Right atrium auricular region (tissue), 2 donors: ENCODE measurements around the gene PPP6R2. TPM values are rescaled to one million over a fixed set of nuclear protein-coding genes. Genes with fewer than 3 reads are reported as not detected.

Experiments
- DNase-seq: peaks from one replicate; pipeline ENCODE4 v3.0.0-alpha.2; 2019; ENCODE audit warnings: low spot score
- H3K27ac ChIP-seq, 2 donors: fragments of 200-600 bp; sonication (generic); 1 replicate in 1 of 2; 2 replicates in 1 of 2; pipeline ENCODE4 v1.5.1; 2016 to 2019
- H3K27me3 ChIP-seq, 2 donors: fragments of 200-600 bp; sonication (generic); one replicate each; pipeline versions ENCODE4 v1.5.1 to v1.6.0; 2017 to 2019
- H3K36me3 ChIP-seq: fragments of 200-600 bp; sonication (generic); one replicate; pipeline ENCODE4 v1.5.1; 2016
- H3K4me1 ChIP-seq, 2 donors: fragments of 200-600 bp; sonication (generic); one replicate each; pipeline versions ENCODE4 v1.5.1 to v1.6.0; 2017 to 2019
- H3K4me3 ChIP-seq, 2 donors: fragments of 200-600 bp; sonication (generic); 1 replicate in 1 of 2; 2 replicates in 1 of 2; pipeline ENCODE4 v1.5.1; 2017 to 2019; ENCODE audit warnings: mild to moderate bottlenecking in 1 of 2, moderate library complexity in 1 of 2
- H3K9me3 ChIP-seq, 2 donors: fragments of 200-600 bp; sonication (generic); one replicate each; pipeline ENCODE4 v1.5.1; 2019
- CTCF ChIP-seq, 2 donors: fragments of 200-600 bp; sonication (generic); IDR thresholded peaks; one replicate each; pipeline ENCODE4 v1.5.1; 2019; ENCODE audit warnings: antibody characterized with exemption in 2 of 2
- total RNA-seq, 2 donors: library from RNA; depleted of rRNA; stranded (reverse); fragments of >200 nt; gene quantifications; one replicate each; pipeline ENCODE4 v1.1.0, GENCODE V29; 2016

The PPP6R2 gene
- total RNA-seq, 2 donors from 2014 or later: 45.2 to 54.8 TPM

DNA sequence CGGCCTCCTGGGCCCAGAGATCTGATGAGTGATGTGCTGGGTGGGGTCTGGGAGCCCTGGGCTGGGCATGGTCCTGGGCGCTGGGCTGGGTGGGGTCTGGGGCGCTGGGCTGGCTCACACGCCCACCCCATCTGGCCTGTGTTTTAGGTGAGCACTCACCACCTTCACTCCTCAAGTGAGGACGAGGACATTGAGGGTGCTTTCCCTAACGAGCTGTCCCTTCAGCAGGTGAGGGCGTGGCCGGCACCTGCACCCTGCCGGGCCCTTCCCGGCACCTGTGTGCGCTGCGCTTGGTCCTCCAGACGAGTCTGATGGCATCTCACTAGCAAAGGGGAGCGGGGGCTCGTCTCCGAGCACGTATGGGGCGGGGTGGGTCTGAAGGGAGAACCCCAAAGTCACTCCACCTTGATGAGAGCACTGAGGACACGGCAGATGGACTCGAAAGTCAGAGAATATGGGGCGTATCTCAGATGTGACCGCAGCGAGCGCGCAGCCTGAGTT is 93.8 kb downstream of the PPP6R2 start:
- DNase-seq: no peak
- Histone ChIP-seq H3K4me1 (no peaks in the 10 kb centered on the region), H3K9me3 (no peaks in the 10 kb centered on the region), H3K27ac (no peak overlapping the region), H3K4me3 (no peak overlapping the region), H3K36me3 (peaks cover 77% of the 10 kb centered on the region), H3K27me3 (no peaks in the 10 kb centered on the region)
- no peak for TF ChIP-seq CTCF (IDR thresholded peaks at IDR 0.05)

DNA sequence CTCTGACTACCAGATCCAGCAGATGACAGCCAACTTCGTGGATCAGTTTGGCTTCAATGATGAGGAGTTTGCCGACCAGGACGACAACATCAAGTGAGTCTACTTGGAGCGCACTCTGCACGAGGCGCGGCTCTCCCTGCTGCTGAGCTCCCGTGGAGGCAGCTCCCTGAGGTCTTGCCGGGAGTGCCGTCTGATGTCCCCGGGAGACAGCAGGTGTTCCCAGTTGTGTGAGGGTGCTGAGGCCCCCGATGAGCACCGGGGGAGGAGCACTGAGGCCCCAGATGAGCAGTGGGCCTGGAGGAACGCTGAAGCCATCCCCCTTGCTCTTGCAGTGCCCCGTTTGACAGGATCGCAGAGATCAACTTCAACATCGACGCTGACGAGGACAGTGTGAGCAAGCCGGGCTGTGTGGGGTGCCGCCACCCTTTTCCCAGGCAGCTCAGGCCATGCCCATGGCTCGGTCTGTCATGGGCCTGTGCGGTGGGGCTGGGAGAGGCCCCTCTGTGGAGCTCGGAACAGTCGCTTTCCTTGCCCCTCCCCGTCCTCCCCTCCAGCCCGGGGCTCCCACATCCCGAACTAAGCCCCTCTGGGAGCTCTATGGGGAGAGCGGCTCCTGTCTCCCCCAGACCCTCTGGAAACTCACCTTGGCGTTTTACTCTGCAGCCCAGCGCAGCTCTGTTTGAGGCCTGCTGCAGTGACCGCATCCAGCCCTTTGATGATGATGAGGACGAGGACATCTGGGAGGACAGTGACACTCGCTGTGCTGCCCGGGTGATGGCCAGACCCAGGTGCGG is 94.6 kb downstream of the PPP6R2 start:
- Histone ChIP-seq H3K9me3 (no peaks in the 10 kb centered on the region), H3K27me3 (no peaks in the 10 kb centered on the region), H3K4me3 (no peak overlapping the region), H3K27ac (no peak overlapping the region), H3K4me1 (no peaks in the 10 kb centered on the region), H3K36me3 (peaks cover 71% of the 10 kb centered on the region)
- no peak for TF ChIP-seq CTCF (IDR thresholded peaks at IDR 0.05)
- no peak for DNase-seq

GRCh38 chr22:50438305-50439275 is 95.5 kb downstream of the PPP6R2 start:
- Histone ChIP-seq H3K27me3 (no peaks in the 10 kb centered on the region), H3K4me3 (no peak overlapping the region), H3K9me3 (no peaks in the 10 kb centered on the region), H3K27ac (no peak overlapping the region), H3K4me1 (no peaks in the 10 kb centered on the region), H3K36me3 (peaks cover 68% of the 10 kb centered on the region)
- TF ChIP-seq CTCF (IDR thresholded peaks at IDR 0.05): no peak
- no peak for DNase-seq

DNA sequence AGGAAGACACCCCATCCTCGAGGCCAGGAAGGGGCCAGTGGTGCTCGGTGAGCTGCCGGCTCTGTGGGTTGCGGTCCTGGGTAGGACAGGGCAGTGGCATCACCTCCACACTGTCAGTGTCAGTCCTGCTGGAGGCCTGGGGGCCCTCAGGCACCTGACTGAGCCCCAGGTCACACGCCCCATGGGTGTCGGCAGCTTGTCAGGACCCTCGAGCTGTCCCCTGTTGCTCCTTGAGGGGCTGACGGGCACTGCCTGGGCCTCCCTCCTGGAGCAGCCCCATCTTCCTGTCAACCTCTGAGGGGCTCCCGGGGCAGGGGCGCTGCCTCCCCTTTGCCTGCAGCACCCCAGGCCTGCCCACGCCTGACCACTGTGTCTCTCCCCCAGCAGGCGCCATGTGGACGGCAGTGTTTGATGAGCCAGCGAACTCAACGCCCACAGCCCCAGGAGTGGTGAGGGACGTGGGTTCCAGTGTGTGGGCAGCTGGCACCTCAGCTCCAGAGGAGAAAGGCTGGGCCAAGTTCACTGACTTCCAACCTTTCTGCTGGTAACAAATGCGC is 96.3 kb downstream of the PPP6R2 start:
- Histone ChIP-seq H3K27me3 (no peaks in the 10 kb centered on the region), H3K9me3 (no peaks in the 10 kb centered on the region), H3K4me3 (no peak overlapping the region), H3K4me1 (peaks cover 0 to 6% of the 10 kb centered on the region in 2 donors), H3K36me3 (peaks cover 68% of the 10 kb centered on the region), H3K27ac (no peak overlapping the region)
- no peak for TF ChIP-seq CTCF (IDR thresholded peaks at IDR 0.05)
- no peak for DNase-seq

GRCh38 chr22:50439871-50440331 is 96.8 kb downstream of the PPP6R2 start:
- peaks cover 0 to 11% of the 10 kb centered on the region in 2 donors for H3K4me1 ChIP-seq
- H3K9me3 ChIP-seq: no peaks in the 10 kb centered on the region
- peaks cover 66% of the 10 kb centered on the region for H3K36me3 ChIP-seq
- no peaks in the 10 kb centered on the region for H3K27me3 ChIP-seq
- no peak overlapping the region for H3K4me3 ChIP-seq
- H3K27ac ChIP-seq: no peak overlapping the region
- DNase-seq: no peak
- TF ChIP-seq CTCF (IDR thresholded peaks at IDR 0.05): no peak
